Stimulated activated naive B cell treated with anti-CD40 and anti-IgM and Interleukin-4, amounts not matched to agents 10 μg/mL and 1 μg/mL and 100 μg/mL, for 72 hours (primary cell): ENCODE results near the gene HDHD5.
A peak's percentile ranks its signal among the peaks of the same experiment; 100 is the strongest.

Source experiments
- ATAC-seq, 2 donors: fragments of 150-1000 bp; cut with Tn5 transposase; replicated peaks; 2 replicates each; pipeline ENCODE4 v1.10.0; 2021; ENCODE audit warnings: moderate library complexity in 1 of 2
- DNase-seq: peaks from one replicate; pipeline ENCODE4 v3.0.0; 2021
- H3K27ac Mint-ChIP-seq: one replicate; pipeline ENCODE4 v1.8.0; 2022; ENCODE audit warnings: mild to moderate bottlenecking, mixed read lengths
- H3K27me3 Mint-ChIP-seq, 2 donors: one replicate each; pipeline ENCODE4 v1.8.0; 2022; ENCODE audit warnings: mixed read lengths in 2 of 2
- H3K36me3 Mint-ChIP-seq, 2 donors: one replicate each; pipeline ENCODE4 v1.8.0; 2022; ENCODE audit warnings: mixed read lengths in 2 of 2, mild to moderate bottlenecking in 1 of 2
- H3K4me1 Mint-ChIP-seq, 2 donors: one replicate each; pipeline ENCODE4 v1.8.0; 2022; ENCODE audit warnings: mixed read lengths in 2 of 2, mild to moderate bottlenecking in 1 of 2
- H3K4me3 Mint-ChIP-seq, 2 donors: one replicate each; pipeline ENCODE4 v1.8.0; 2022; ENCODE audit warnings: mild to moderate bottlenecking in 2 of 2, mixed read lengths in 2 of 2, moderate library complexity in 1 of 2
- H3K9me3 Mint-ChIP-seq, 2 donors: one replicate each; pipeline ENCODE4 v1.8.0; 2022; ENCODE audit warnings: mixed read lengths in 2 of 2, mild to moderate bottlenecking in 1 of 2

Gene HDHD5

DNA sequence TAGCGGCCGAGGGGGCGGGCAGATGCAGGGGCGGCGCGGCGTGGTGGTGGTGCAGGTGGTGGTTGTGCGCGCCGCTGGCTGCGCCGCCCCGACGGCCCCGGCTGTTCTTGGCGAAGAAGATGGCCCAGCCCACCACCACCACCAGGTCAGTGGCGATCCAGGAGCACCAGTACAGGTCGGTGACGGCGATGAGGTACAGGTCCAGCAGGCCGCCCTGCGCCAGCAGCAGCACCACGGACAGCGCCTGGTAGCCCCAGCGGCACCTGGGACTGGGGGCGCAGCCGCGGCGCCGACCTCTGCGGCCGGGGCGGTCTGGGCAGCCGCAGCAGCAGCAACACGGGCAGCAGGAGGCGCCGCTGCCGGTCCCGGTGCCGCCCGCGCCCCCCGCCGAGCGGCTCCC, 38.8 kb downstream of the HDHD5 start:
- Mint-ChIP-seq H3K27me3 (peaks cover 41 to 60% of the 10 kb centered on the region in 2 donors), H3K4me1 (peaks cover 38 to 48% of the 10 kb centered on the region in 2 donors), H3K36me3 (peaks cover 3 to 5% of the 10 kb centered on the region in 2 donors), H3K27ac (no peak overlapping the region), H3K9me3 (no peaks in the 10 kb centered on the region), H3K4me3 (peak overlapping the region; percentile 25 to 41)
- ATAC-seq (peak; percentile 68 to 69), DNase-seq (peak; percentile 23)

DNA sequence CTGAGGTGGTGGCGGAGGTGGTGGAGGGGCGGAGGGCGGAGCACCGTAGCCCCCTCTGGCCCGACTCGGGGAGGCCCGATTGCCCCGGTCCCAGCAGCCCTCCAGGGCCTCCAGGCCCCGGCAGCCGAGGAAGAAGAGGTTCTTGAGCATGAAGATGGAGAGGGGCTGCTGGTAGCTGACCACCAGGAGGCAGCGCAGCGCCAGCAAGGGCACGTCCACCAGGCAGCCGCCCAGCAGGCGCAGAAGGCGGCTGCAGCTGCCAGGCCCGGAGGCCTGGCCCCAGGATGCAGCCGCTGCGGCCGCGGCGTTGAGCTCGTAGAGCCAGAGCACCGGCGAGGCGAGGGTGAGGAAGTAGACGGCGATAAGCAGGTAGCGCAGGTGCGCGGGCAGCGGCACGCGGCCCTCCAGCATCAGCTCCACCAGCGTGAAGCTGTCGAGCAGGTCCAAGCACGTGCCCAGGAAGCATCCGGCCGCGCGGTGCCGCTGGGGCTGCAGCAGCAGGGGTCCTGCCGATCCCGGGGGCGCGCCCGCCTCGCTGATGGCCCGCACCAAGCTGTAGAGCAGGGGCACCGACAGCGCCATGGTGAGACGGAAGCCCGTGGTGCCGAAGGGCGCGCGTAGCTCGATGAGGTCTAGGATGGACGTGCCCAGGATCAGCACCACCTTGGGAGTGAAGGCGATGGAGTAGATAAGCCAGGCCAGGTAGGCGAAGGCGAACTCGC, 39.4 kb downstream of the HDHD5 start:
- H3K27me3 Mint-ChIP-seq = peaks cover 41 to 60% of the 10 kb centered on the region in 2 donors
- H3K36me3 Mint-ChIP-seq = peaks cover 3% of the 10 kb centered on the region in 2 donors
- no peaks in the 10 kb centered on the region for H3K9me3 Mint-ChIP-seq
- no peak for ATAC-seq
- H3K27ac Mint-ChIP-seq = no peak overlapping the region
- peak overlapping the region; percentile 14 to 39 for H3K4me3 Mint-ChIP-seq
- DNase-seq = no peak
- peaks cover 38 to 48% of the 10 kb centered on the region in 2 donors for H3K4me1 Mint-ChIP-seq

DNA sequence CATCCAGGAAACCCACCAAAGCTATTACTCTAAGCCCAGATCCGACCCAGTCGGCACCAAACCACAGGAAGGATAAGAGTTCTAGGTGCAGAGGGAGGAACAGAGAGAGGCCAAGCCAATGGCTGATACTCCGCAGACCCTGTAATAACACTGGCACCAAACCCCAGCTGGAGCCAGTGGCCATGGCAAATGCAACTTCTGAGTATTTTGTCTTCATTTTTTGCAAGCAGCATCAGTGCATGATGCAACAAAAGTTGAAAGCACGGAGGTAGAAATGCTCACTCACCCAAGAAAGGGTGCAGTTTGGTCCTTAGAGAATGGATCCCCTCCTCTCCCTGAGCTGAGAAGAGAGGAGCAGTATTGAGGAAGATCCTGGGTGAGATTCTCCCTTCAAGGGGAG, 40.7 kb downstream of the HDHD5 start:
- H3K27me3 Mint-ChIP-seq = peaks cover 41 to 58% of the 10 kb centered on the region in 2 donors
- H3K36me3 Mint-ChIP-seq = peaks cover 3% of the 10 kb centered on the region in 2 donors
- no peak overlapping the region for H3K27ac Mint-ChIP-seq
- DNase-seq (no peak), ATAC-seq (no peak)
- peaks cover 38 to 48% of the 10 kb centered on the region in 2 donors for H3K4me1 Mint-ChIP-seq
- H3K9me3 Mint-ChIP-seq = no peaks in the 10 kb centered on the region
- peak overlapping the region in 1 of 2 donors; percentile 46 for H3K4me3 Mint-ChIP-seq

DNA sequence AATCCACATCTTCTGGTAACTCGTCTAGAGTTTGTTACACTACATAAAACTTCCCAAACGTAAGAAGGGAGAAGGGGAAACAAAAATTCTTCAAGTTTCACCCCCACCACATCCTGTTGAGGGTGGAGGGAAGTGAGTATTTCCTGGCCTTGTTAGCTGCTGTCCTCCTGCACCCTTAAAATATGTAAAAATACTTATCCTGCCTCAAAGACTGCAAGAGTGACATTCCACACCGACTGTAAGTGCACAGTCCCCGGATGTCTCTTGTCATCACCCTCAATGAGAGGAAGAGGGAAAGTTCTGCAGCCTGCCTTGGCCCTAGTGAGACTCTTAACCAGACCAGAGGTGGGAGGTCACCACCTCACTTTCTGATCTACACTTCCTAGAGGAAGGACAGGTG, 41.2 kb downstream of the HDHD5 start:
- no peak for DNase-seq
- peaks cover 38 to 48% of the 10 kb centered on the region in 2 donors for H3K4me1 Mint-ChIP-seq
- peak overlapping the region in 1 of 2 donors; percentile 46 for H3K4me3 Mint-ChIP-seq
- H3K36me3 Mint-ChIP-seq = peaks cover 3% of the 10 kb centered on the region in 2 donors
- no peak overlapping the region for H3K27ac Mint-ChIP-seq
- H3K9me3 Mint-ChIP-seq = no peaks in the 10 kb centered on the region
- H3K27me3 Mint-ChIP-seq = peaks cover 41 to 54% of the 10 kb centered on the region in 2 donors
- ATAC-seq = peak; percentile 38 to 62

DNA sequence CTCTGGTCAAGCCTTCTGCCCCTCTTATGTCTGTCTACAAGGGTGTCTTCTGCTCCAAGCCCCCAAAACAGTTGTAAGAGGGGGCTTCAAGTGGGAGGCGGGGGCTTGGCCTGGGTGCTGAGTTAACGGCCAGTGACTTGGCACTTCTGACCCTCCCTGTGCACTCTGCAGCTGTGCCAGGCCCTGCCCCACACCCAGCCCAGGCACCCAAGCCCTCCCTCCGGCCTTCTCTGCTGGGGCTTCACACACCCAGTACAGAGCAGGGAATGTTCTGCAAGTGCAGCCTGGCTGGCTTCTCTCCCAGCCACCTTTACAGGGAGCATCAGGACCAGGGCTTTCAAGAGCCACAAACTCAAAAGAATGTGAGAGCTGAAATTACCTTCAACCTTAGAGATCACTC, 41.7 kb downstream of the HDHD5 start:
- no peaks in the 10 kb centered on the region for H3K9me3 Mint-ChIP-seq
- DNase-seq (no peak), ATAC-seq (no peak)
- peaks cover 36 to 49% of the 10 kb centered on the region in 2 donors for H3K27me3 Mint-ChIP-seq
- H3K4me1 Mint-ChIP-seq = peaks cover 38 to 48% of the 10 kb centered on the region in 2 donors
- H3K4me3 Mint-ChIP-seq = no peak overlapping the region
- H3K27ac Mint-ChIP-seq = peak overlapping the region; percentile 38
- peaks cover 3% of the 10 kb centered on the region in 2 donors for H3K36me3 Mint-ChIP-seq

DNA sequence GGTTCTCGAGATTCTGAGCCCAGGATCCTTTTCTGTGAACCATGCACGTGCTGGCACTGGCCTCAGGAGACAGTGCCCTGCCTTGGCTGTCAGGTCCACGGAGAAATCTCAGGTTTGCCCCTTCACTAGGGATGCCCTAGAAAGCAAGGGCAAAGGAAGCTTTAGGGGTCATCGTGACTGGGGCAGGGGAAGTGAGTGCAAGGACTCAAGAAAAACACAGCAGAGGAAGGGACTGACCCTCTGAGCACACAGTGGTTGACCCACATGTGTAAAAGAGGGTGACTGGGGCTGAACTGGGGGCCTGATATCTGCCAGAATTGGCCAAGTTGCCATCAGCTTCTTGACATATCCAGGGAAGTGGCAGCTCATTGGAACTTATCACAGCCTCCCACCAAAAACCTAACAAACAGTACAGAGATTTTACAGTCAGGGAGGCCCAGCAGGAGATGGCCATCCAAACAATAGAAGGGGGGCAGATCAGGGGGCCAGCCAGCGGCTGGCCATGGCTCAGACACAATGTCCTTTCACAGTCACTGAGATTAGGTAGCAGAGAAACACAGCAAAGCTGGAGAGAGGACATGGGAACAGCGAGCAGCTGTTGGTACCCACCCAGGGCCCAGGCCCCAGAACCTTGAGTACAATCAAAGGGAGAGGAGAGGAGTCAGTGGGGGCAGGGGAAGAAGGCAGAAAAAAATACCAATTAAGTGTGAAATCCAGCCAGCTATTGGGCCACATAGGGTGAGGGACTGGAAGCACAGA, 42.3 kb downstream of the HDHD5 start:
- no peak for ATAC-seq
- Mint-ChIP-seq H3K4me3 (no peak overlapping the region), H3K27me3 (peaks cover 30 to 43% of the 10 kb centered on the region in 2 donors), H3K9me3 (no peaks in the 10 kb centered on the region), H3K4me1 (peaks cover 34 to 47% of the 10 kb centered on the region in 2 donors), H3K27ac (peak overlapping the region; percentile 40), H3K36me3 (peaks cover under 1 to 3% of the 10 kb centered on the region in 2 donors)
- no peak for DNase-seq

GRCh38 chr22:17115945-17116565, 43.0 kb downstream of the HDHD5 start:
- H3K27ac Mint-ChIP-seq = peak overlapping the region; percentile 40
- peaks cover 32 to 41% of the 10 kb centered on the region in 2 donors for H3K4me1 Mint-ChIP-seq
- H3K9me3 Mint-ChIP-seq = no peaks in the 10 kb centered on the region
- DNase-seq = no peak
- no peak overlapping the region for H3K4me3 Mint-ChIP-seq
- no peak for ATAC-seq
- peaks cover 23 to 37% of the 10 kb centered on the region in 2 donors for H3K27me3 Mint-ChIP-seq
- peaks cover 4 to 7% of the 10 kb centered on the region in 2 donors for H3K36me3 Mint-ChIP-seq

- DNase-seq (no peak), ATAC-seq (no peak)
- Mint-ChIP-seq H3K4me1 (peaks cover 33 to 41% of the 10 kb centered on the region in 2 donors), H3K36me3 (peaks cover 9 to 10% of the 10 kb centered on the region in 2 donors), H3K4me3 (no peak overlapping the region), H3K27ac (no peak overlapping the region), H3K27me3 (peaks cover 23 to 36% of the 10 kb centered on the region in 2 donors), H3K9me3 (no peaks in the 10 kb centered on the region)
Measured at GRCh38 chr22:17115236-17115635, 43.8 kb downstream of the HDHD5 start.

DNA sequence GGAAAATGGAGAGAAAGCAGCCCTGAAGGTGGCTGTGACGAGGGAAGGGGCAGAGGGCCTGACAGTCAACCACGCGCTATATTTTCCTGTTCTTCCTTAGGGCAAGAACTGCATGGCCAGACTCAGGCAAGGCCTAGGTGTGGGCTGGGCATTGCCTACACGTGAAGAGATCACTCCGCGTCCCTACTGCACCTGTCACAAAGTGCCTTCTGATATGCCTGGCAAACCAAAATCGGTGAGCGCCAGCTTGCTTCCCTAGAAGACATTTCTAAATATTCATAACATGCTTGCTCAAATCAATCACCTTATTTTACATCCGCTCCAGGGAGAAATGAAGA, 44.2 kb downstream of the HDHD5 start:
- H3K36me3 Mint-ChIP-seq = peaks cover 10 to 11% of the 10 kb centered on the region in 2 donors
- ATAC-seq = no peak
- H3K27ac Mint-ChIP-seq = no peak overlapping the region

GRCh38 chr22:17114173-17114897, 44.7 kb downstream of the HDHD5 start:
- ATAC-seq = no peak
- H3K4me1 Mint-ChIP-seq = peaks cover 33 to 35% of the 10 kb centered on the region in 2 donors
- H3K27me3 Mint-ChIP-seq = peaks cover 20 to 28% of the 10 kb centered on the region in 2 donors

More for the DNA sequence above, 44.2 kb downstream of the HDHD5 start:
- DNase-seq = no peak
- Mint-ChIP-seq H3K9me3 (no peaks in the 10 kb centered on the region), H3K4me3 (no peak overlapping the region), H3K27me3 (peaks cover 22 to 33% of the 10 kb centered on the region in 2 donors), H3K4me1 (peaks cover 33 to 40% of the 10 kb centered on the region in 2 donors)

DNA sequence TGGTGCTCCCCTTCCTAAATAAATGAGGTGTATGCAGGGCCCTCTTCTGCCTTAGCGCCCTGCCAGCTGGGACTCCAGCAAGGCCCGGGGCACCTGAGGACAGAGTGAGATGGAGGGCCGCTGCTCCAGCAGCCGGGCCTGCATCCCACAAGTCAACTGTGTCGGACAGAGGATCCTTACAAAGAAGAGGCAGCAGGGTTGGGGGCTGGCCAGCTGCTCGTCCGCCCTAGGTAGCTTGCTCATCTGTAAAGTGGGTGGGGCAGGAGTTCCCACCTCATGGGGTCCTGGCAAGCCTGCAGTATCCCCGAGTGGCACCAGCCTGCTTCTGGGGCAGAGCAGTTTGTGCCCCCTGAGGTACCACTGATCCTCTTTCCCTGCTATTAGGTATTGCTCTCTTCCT, 45.5 kb downstream of the HDHD5 start:
- Mint-ChIP-seq H3K9me3 (no peaks in the 10 kb centered on the region), H3K4me3 (no peak overlapping the region), H3K4me1 (peaks cover 30 to 31% of the 10 kb centered on the region in 2 donors), H3K27ac (no peak overlapping the region), H3K27me3 (peaks cover 14 to 20% of the 10 kb centered on the region in 2 donors), H3K36me3 (peaks cover 12 to 16% of the 10 kb centered on the region in 2 donors)
- DNase-seq = no peak
- ATAC-seq = no peak

More at GRCh38 chr22:17114173-17114897, 44.7 kb downstream of the HDHD5 start:
- Mint-ChIP-seq H3K36me3 (peaks cover 14 to 15% of the 10 kb centered on the region in 2 donors), H3K4me3 (no peak overlapping the region), H3K27ac (no peak overlapping the region), H3K9me3 (no peaks in the 10 kb centered on the region)
- no peak for DNase-seq

DNA sequence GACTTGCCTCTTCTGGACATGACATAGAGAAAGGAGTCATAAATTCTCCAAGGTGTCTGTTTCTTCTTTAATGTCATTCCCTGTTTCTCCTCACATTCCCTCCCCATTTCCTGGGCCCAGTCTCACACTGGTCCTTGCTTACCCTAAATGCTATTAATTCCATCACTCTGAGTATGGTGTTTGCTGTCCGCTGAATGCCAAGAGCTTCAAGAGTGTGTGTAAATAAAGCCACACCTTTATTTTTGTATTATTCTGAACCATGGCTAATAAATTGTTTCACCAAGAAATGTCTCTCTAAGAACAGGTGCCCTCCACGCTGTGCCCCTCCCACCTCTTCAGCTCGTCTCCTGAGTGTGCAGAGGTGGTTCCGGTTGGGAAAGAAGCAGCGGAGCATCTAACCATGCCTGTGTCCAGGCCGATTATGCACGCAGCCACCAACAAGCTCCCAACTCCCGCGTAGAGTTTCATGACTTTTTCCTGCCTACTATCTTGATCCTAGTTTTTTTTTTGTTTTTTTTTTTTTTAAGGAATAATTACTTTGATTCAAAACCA, 46.5 kb downstream of the HDHD5 start:
- Mint-ChIP-seq H3K4me1 (peaks cover 19 to 20% of the 10 kb centered on the region in 2 donors), H3K27me3 (peaks cover 8 to 12% of the 10 kb centered on the region in 2 donors), H3K27ac (no peak overlapping the region), H3K4me3 (no peak overlapping the region), H3K9me3 (no peaks in the 10 kb centered on the region), H3K36me3 (peaks cover 12 to 20% of the 10 kb centered on the region in 2 donors)
- ATAC-seq = no peak
- DNase-seq = no peak

GRCh38 chr22:17110791-17111550, 48.1 kb downstream of the HDHD5 start:
- no peak overlapping the region for H3K4me3 Mint-ChIP-seq
- peaks cover 15 to 28% of the 10 kb centered on the region in 2 donors for H3K36me3 Mint-ChIP-seq
- H3K27ac Mint-ChIP-seq = no peak overlapping the region
- peaks cover 6 to 21% of the 10 kb centered on the region in 2 donors for H3K4me1 Mint-ChIP-seq
- no peaks in the 10 kb centered on the region for H3K9me3 Mint-ChIP-seq
- ATAC-seq = no peak
- no peak for DNase-seq
- H3K27me3 Mint-ChIP-seq = no peaks in the 10 kb centered on the region
